T follicular helper cell (primary cell): ENCODE data around the gene TMEM170A.
A peak's percentile ranks its signal among the peaks of the same experiment; 100 is the strongest.
"Not testable (repeated sequence)": the region's sequence is repeated elsewhere in the genome, so short reads cannot be mapped to it uniquely, and the experiment has no call there.

ENCODE experiments used
- DNase-seq: peaks from one replicate; pipeline ENCODE4 v3.0.0-alpha.2; 2020; ENCODE audit warnings: low read depth

Gene TMEM170A

DNA sequence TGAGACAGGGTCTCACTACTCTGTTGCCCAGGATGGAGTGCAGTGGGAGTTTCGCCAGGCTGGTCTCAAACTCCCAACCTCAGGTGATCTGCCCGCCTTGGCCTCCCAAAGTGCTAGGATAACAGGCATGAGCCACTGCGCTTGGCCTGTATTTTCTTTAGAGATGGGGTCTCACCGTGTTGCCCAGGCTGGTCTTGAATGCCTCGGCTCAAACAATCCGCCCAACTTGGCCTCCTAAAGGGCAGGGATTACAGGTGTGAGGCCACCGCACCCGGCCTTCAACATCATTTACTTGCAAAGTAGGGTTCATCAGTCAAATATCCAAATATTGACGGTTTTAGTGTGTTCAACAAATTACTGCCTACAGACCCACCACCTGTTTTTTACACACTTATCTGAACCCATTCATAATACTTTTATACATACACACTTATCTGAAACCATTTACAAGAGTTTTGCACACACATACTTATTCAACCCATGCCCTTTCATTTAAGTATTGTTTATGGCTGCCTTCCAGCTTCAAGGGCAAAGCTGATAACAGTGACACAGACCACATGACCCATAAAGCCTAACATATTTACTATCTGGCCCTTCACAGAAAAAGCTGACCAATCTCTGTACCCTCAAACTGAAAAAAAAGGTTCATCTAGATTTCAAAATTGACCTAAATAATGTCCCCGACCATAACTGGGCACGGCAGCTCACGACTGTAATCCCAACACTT, 11.9 kb downstream of the TMEM170A start:
- no peak for DNase-seq

GRCh38 chr16:75446416-75446815, 18.1 kb downstream of the TMEM170A start:
- DNase-seq = no peak

DNA sequence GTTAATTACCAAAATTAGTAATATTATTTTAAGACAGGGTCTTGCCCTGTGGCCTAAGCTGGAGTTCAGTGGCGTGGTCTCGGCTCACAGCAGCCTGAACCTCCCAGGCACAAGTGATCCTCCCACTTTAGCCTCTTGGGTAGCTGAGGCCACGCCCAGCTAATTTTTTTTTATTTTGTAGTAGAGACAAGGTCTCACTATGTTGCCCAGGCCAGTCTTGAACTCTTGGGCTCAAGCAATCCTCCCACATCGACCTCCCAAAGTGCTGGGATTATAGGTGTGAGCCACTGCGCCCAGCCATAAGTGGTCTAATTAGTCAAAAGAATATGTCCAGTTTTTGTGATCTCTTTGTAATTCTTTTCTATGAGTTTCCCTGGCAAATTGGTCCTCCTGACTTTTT, 19.2 kb downstream of the TMEM170A start:
- no peak for DNase-seq

GRCh38 chr16:75443298-75443697, 21.2 kb downstream of the TMEM170A start:
- no peak for DNase-seq

DNA sequence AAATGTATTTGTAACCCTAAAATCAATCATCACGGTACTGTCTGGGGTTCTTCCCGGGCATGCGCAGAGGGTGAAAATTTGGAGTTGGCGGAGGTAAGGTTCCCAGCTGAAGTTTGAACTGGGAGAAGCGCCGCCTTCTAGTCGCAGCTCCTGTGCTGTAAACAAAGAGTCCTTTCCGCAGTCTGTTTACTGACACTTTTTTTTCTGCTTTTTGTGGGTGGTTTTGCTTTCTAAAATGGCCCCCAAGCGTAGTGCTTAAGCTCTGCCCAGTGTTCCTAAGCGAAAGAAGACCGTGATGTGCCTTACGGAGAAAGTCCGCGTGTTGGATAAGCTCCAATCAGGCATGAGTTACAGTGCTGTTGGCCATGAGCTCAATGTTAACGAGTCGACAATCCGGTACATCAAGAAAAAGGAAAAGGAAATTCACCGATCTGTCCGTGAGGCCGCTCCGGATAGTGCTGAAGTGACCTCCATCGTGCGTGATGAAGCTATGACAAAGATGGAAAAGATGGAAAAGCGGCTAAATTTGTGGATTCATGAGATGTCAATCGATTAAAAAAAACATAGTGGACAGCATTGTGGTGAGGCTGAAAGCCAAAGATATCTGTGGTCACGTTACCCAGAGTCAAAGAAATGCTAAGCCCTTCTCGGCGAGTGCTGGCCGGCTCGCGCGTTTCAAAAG, 30.6 kb downstream of the TMEM170A start:
- DNase-seq = peak; percentile 59

DNA sequence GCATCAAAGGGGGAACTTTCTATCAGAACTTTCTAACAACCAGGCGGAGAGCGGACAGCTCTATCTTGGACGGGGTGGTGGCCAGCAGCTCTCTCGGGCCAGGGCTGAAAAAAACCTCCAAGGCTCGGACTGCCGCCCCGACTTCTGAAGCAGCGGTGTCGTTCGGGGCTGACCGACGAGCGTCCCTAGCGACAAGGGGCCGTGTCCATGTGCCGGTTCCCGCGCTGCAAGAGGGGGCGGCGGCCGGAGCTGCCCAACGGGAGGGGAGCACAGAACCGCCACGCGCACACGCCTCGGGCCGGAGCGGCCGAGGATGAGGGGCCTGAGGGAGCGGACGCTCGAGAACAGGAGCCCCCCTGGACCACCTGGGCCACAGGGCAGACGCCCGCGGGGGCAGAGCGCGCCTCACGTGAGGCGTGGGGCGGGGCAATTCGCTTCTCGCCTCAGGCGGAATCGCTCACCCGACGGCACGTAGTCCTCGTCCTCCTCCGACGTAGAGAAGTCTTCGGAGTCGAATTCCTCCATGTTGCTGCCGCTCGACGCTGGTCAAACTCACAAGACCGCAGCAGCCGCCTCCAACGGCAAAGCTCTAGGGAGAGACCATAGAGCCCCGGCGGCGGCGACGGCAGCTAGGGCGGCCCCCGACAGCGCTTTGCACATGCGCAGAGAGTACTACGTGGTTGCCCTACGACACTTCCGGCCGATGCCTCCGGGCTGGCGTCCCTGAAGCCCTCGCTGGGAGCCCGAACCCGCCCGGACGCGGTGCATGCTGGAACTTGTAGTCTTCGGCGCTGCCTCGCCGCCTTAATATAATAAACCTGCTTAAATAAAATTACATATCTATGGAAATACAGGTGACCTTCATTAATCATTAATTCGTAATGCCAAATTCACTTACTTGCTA, 31.4 kb downstream of the TMEM170A start, which contains the start of gene CFDP1:
Gene CFDP1, minus strand, starts transcription at position 676 of the 904 bp plus-strand sequence. Its CDS starts 151 bp downstream, at position 525.
- peak; percentile 94 for DNase-seq

DNA sequence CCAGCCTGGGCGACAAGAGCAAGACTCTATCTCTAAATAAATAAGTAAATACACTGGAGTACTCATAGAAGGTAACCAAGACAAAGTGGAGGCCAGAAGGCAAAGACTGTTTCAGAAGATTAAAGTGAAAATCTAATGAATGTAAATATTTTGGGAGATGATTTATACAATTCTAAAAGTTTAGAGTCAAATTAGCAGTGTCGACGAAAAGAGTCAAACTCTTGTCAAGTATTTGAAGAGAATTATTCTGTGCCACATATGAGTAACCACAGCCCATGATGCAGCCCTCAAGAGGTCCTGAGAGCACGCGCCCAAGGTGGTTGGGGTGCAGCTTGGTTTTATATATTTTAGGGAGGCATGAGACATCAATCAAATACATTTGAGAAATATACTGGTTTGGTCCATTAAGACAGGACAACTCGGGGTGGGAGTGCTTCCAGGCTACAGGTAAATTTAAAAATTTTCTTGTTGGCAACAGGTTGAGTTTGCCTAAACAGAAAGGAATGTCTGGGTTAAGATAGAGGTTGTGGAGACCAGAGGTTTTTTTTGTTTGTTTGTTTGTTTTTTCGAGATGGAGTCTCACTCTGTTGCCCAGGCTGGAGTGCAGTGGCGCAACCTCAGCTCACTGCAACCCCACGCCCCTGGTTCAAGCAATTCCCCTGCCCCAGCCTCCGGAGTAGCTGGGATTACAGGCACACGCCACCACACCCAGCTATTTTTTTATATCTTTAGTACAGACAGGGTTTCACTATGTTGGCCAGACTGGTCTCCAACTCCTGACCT, 34.7 kb downstream of the TMEM170A start:
- no peak for DNase-seq

DNA sequence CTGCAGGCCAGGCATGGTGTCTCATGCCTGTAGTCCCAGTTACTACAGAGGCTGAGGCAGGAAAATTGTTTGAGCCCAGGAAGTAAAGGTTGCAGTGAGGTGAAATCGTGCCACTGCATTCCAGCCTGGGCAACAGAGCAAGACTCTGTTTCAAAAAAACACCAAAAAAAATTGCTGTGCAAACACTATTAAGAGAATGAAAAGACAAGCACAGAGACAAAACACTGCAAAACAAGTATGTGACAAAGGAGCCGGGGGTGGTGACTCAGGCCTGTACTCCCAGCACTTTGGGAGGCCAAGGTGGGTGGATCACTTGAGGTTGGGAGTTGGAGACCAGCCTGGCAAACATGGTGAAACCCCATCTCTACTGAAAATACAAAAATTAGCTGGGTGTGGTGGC, 38.0 kb downstream of the TMEM170A start:
- not testable (repeated sequence) for DNase-seq

GRCh38 chr16:75424105-75424762, 40.3 kb downstream of the TMEM170A start:
- not testable (repeated sequence) for DNase-seq

DNA sequence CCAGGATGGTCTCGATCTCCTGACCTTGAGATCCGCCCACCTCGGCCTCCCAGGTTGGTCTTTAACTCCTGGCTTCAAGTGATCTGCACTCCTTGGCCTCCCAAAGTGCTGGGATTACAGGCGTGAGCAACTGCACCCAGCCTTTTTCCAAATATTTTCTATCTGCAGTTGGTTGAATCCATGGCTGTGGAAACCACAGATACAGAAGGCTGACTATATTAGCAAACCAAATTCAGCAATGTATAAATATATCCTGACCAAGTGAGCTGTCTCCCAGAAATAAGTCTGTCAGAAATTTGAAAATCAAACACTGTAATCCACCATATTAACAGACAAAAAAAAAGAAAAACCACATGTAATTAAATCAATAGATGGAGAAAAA, 40.8 kb downstream of the TMEM170A start:
- no peak for DNase-seq

DNA sequence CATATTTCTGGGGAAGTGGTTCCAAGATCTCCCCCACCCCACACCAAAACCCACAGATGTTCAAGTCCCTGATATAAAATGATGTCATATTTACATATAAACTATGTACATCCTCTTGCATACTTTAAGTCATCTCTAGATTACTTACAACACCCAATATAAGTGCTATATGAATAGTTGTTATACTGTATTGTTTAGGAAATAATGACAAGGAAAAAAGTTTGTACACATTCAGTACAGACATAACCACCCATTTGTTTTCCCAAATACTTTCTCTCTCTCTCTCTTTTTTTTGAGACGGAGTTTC, 42.7 kb downstream of the TMEM170A start:
- no peak for DNase-seq

DNA sequence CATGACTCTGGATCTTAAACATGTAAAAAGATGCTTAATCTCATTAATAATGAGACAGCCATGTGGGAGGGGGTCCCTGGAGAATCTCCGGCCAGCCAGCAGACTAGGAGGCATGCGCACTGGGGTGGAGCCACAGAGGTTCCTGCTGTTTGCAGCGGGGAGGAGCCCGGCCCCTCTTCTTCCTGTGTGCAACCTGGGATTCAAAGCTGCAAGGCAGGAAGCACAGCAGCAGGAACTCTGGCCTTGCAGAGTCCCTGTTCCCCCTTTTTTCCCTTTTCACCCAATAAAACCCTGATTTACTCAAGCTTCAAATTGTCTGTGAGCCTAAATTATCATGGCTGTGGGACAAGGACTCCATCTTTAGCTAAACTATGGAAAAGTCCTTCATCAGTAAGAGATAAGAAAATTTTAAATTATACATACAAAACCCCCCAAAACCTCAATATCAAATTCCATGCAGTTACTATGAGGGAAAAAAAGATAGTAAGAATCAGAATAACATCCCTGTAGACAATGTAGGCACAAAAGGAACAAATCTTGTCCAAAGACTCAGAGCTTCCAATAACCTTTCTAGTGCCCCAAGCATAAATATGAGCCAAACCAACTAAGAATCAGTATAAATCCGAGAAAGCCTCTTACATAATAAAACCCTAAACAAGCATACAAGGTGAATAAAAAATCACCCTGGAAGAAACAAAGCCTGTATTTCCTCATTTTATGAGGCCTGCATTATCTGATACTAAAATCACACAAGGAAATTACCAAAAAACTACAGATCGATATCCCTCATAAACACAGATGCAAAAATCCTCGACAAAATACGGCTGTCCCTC, 43.3 kb downstream of the TMEM170A start:
- DNase-seq = no peak

DNA sequence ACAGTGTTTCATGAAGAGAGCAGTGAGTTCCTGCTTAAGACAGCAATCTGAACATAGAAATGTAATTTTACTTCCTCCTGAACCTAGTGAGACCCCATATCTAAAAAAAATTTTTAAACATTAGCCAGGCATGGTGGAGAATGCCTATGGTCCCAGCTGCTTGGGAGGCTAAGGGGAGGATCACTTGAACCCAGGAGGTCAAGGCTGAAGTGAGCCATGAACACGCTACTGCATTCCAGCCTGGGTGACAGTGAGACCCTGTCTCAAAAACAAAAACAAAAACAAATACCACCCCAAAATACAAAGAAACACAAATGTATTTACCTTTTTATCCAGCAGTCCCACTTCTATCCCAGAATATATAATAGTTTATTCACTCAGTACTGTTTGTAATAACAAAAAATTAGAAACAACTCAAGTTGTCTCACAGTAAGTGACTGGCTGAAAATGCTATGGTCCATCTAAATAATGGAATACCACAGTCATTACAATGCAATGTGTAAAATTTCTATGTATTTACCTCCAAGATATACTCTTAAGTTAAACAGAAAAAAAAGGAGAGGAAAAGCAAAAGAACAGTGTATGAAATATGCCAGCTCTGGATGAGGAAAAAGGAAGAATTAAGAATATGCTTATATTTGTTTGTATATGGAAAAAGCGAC, 47.5 kb downstream of the TMEM170A start:
- DNase-seq = no peak

- DNase-seq = no peak
Observed at GRCh38 chr16:75415169-75415905, 49.2 kb downstream of the TMEM170A start.

DNA sequence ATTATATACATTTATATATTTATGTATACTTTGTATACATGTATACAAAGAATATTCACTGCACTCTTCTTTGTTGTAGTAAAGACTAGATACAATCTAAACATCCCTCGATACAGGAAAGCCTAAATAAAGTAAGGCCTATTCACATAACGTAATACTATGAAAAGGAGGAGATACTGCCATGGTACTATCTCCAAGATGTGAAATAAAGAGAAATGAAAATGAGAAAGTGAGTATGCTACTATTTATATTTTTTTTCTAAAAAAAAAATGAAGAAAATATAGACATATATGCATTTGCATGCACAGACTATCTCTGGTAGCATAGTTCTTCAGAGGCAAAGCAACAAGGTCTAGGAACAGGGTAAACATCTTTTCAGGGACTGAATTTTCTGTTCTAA, 50.5 kb downstream of the TMEM170A start:
- no peak for DNase-seq

DNA sequence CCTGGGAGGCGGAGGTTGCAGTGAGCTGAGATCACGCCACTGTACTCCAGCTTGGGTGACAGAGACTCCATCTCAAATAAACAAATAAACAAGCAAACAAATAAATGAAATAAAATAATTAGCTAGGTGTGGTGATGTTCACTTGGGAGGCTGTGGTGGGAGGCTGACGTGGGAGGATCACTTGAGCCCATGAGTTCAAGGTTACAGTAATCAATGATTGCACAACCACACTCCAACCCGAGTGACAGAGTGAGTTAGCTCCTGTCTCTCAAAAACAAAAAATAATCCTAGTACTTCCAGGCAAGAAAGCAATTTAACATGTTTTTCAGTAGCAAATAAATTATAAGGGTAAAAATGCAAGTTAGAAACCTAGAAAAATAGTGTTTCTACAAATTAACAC, 57.5 kb downstream of the TMEM170A start:
- no peak for DNase-seq

GRCh38 chr16:75402821-75403475, 61.5 kb downstream of the TMEM170A start:
- DNase-seq = no peak

DNA sequence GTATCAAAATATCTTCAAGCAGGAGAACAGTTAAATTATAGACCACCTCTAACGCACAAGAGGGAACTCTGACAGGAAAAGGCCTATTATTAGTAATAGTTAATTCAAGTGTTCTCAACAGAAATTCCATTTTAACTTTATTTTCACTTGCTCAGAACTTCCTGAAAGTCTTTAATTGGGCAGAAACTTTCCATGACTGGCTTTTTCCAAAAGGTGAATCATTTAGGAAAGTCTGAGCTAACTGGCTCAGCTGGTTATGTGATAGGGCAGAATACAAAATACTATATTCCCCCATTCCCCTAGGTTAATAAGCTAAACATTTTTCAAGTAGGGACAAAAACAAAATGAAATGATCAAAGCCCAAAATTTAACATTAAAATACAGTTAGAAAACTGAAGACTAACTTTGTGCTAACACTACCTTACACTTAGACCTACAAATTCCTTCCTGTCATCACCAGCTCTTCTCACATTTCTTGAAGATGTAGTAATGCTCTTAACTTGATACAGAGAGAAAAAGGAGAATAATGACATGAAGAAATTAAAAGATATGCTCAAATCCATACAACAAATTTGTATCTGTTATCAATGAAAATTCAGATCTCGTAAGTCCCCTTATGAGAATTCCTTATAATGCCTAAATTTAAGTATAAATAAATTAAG, 62.2 kb downstream of the TMEM170A start:
- no peak for DNase-seq
